NCI-H128 (cell line): Measurements from ENCODE around the gene FLT3.

Experiments used
- DNase-seq: peaks from one replicate; lab custom pipeline; 2025; ENCODE audit not compliant: unreplicated experiment; lab: John Stamatoyannopoulos, UW

FLT3 gene

GRCh38 chr13:27963491-27963890, 136.9 kb downstream of the FLT3 start:
- DNase-seq = no peak

DNA sequence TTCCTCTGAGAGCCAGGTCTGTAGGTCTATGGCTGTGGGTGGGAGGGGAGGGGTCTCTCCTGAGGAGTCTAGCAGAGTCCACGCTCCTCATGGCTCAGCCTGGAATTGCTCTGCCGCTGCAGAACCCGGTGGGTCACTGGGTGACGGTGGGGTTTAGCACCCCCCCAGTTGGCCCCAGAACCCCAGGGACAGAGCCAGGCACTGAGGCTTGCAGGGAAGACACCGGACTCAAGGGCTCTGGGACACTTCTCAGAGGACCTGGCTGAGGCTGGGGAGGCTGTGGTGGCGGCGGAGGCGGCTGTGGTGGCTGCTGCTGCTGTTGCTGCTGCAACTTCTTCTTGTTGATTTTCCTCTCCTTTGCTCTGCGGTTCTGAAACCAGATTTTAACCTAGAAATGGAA, 137.4 kb downstream of the FLT3 start:
- no peak for DNase-seq

GRCh38 chr13:27962128-27962841, 138.1 kb downstream of the FLT3 start:
- no peak for DNase-seq

GRCh38 chr13:27961227-27962085, 138.9 kb downstream of the FLT3 start:
- DNase-seq = no peak

DNA sequence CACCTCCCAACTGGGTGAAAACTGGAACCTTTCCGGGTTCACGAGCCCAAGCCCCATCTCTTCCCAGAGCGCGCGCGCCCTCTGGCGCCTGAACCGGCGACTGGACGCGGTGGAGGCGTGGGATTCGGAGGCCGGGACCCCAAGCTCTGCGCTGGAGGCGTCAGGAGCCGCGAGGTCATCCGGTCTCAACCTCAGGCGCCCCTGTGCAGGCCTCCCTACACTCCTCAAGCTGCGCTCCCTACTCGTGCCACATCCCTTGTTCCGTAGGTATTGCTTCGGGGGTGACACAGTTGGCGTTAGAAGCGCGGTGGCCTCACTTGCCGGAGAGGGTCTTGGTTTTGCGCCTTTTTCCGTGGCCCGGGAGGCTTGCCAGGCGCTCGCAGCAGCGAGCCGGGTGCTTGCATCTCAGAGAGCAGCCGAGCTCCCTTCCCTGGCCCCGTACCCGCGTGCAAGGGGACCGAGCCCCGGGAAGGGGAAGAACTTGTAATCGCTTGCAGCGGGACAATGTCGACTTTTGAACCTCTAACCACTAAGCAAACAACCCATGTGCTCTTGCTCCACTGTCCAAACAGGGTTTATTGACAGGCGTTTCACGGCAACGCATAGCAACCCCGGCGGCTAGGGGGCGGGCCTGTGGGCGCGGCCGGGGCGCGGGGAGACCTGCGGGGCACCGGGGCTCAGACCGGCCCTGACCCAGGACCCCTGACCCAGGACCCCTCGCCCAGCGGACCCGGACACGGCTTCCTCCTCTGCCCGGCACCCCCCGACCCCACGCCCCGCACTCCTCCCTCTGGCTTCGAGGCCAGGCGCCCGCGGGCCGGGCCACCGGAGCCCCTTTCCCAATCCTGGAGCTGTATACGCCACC, 139.8 kb downstream of the FLT3 start:
- DNase-seq = peak; percentile 34

DNA sequence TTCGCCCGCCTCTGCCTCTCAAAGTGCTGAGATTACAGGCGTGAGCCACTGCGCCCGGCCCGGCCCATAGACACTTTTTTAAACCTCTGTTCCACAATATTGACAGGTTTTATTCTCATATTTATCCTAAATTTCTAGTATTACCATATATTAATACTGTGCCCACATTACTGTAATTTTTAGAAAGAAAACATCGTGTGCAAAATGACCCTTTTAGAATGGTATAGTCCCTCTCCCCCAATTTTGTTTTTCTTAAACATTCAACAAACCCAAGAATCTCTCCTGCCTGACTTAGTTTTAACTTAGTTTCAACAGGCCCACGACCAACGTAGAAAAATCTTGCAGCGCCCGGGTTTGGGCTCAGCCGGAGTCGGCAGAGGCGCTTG, 140.4 kb downstream of the FLT3 start:
- DNase-seq = no peak

DNA sequence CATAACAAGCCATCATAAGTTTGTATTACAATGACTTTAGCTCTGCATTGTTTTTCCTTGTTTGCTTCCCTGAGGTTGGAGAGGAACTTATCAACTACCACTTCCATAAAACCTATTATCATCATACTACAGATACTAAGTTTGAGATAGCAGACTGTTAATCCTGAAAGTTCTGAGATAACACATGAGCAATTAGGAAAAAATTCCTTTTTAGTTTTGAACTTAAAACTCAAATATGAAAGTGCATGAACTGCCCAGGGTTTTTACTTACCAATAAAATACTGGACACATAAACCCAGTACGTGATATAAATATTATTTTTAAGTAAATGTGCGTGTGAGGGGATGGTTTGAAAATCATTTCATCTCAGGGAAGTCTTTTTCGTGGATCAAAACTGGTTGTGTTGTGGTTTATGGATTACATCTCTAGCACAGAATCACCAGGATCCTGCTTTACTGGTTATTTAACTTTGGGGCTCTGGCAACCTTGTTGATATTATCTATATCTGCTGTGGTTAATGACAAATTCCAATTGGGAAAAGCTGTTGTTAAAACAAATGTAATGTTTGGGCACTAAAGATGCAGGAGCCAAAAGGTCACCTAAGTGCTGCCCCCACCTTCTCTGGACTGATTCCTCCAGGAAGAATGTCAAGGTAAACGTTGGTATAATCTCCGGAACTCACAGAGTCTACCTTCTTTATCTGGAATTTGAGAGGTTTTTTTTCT, 143.6 kb downstream of the FLT3 start:
- DNase-seq = no peak

GRCh38 chr13:27955014-27955591, 145.3 kb downstream of the FLT3 start:
- no peak for DNase-seq

DNA sequence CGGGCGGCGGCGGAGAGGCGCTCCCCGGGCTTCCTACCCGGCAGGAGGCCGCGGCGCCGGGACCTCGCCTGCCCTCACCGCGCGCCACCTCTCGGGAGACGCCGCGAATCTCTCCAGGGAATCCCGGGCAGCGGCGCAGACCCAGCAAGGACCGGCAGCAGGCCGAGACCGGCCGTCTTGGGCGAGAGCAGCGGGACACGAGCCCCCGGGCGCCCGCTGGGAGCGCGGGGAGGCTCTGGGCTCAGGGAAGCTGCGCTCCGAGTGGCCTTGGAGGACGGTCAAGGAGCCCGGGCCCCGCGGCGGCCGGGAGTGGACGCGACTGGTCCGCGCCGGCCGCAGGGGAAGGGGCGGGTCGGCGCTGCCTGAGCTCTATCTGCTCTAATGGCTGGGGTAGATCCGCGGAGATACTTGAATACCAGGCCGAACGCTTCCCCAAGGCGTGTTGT, 145.9 kb downstream of the FLT3 start:
- no peak for DNase-seq

DNA sequence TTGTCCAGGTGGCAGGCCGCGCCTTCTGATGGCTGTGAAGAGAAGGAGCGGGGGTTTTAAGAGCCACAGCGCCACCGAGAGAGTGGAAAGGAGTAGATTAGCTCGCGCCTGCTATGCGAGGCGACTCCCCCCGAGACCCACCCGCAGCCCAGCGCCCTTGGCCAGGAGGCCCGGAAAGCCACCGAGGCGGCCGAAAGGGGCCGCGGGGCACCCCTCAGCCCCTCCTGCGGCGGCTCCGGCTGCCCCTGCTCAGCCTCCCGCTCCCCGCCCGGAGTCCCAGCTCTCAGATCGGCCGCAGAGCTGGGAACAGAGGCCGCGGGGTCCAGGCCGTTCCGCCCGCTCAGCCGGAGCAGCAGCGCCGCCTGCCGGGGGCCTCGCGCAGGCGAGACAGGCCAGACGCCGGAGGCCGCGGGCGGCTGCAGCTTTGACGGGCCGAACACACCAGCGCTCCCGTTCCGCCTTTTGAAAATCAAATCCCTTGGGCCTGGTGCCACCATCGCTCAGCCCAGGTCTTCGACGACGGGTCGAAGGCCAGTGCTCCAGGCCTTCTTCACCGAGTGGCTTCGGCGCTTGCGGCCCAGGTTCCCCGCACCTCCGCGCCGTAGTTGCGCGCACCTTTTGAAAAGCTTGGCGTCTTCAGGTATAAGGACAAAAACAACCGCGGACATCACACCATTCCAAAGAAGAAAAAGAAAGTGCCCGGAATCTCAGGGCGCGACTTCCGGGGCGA, 146.5 kb downstream of the FLT3 start:
- DNase-seq = peak; percentile 77
